OCI-LY7 (cell line): ENCODE measurements around the gene CDH22. TPM values are rescaled to one million over a fixed set of nuclear protein-coding genes. Genes with fewer than 3 reads are reported as not detected.

ENCODE experiments used
- BruUV-seq: library from RNA; stranded (reverse); fragments of 400-500 nt; replicated peaks from 2 replicates; lab custom pipeline; 2021; lab: Mats Ljungman, UMichigan
- CTCF ChIA-PET: fragments of 300-600 bp; sonication (Branson Sonifier 250); formaldehyde crosslinking; loops from one replicate; lab custom pipeline; 2022; ENCODE audit warnings: antibody characterized with exemption; ENCODE audit not compliant: unreplicated experiment; lab: Charles Lee
- POLR2A ChIA-PET: fragments of 300-600 bp; sonication (Branson Sonifier 250); formaldehyde crosslinking; loops from one replicate; lab custom pipeline; 2022; ENCODE audit warnings: antibody characterized with exemption; lab: Charles Lee
- DNase-seq: peaks from one replicate; pipeline ENCODE4 v3.0.0-alpha.2; 2015; ENCODE audit warnings: low spot score
- H2AFZ ChIP-seq: fragments of 200-600 bp; sonication (generic), shearing (Covaris generic); 2 replicates; pipeline ENCODE4 v1.6.1; 2014; ENCODE audit warnings: mild to moderate bottlenecking, antibody characterized with exemption, low read length, moderate library complexity
- H3K27ac ChIP-seq: fragments of 200-600 bp; sonication (generic); 2 replicates; pipeline ENCODE4 v1.5.1; 2014; ENCODE audit warnings: mixed run types, low read depth, mild to moderate bottlenecking, moderate library complexity, low read length, inconsistent platforms; ENCODE audit not compliant: poor library complexity, severe bottlenecking
- H3K36me3 ChIP-seq: fragments of 200-600 bp; sonication (generic); 2 replicates; pipeline ENCODE4 v1.6.1; 2014; ENCODE audit warnings: mild to moderate bottlenecking, antibody characterized with exemption, low read length, moderate library complexity, mixed read lengths; ENCODE audit not compliant: insufficient read depth
- H3K4me1 ChIP-seq: fragments of 200-600 bp; sonication (generic); 2 replicates; pipeline ENCODE4 v1.5.1; 2014; ENCODE audit warnings: mild to moderate bottlenecking, low read length; ENCODE audit not compliant: insufficient read depth, poor library complexity, severe bottlenecking
- H3K4me2 ChIP-seq: fragments of 200-600 bp; sonication (generic); 2 replicates; pipeline ENCODE4 v1.6.1; 2014; ENCODE audit warnings: mild to moderate bottlenecking, low read length
- H3K4me3 ChIP-seq: fragments of 200-600 bp; sonication (generic); 2 replicates; pipeline ENCODE4 v1.5.1; 2014; ENCODE audit warnings: mild to moderate bottlenecking, low read depth, low read length; ENCODE audit not compliant: poor library complexity, severe bottlenecking
- H3K79me2 ChIP-seq: fragments of 200-600 bp; sonication (generic); 2 replicates; pipeline ENCODE4 v1.6.1; 2016; ENCODE audit warnings: low read depth, mild to moderate bottlenecking, low read length, moderate library complexity, mixed read lengths; ENCODE audit not compliant: insufficient read depth
- H3K9me2 ChIP-seq: fragments of 200-600 bp; sonication (generic); 2 replicates; pipeline ENCODE4 v1.6.1; 2016; ENCODE audit warnings: mild to moderate bottlenecking, low read length, mixed read lengths; ENCODE audit not compliant: insufficient read depth
- H3K9me3 ChIP-seq: fragments of 200-600 bp; sonication (generic); 2 replicates; pipeline ENCODE4 v1.6.1; 2014; ENCODE audit warnings: mild to moderate bottlenecking, mixed run types, low read length, mixed read lengths
- H4K20me1 ChIP-seq: fragments of 200-600 bp; sonication (generic); 2 replicates; pipeline ENCODE4 v1.6.1; 2014; ENCODE audit warnings: mild to moderate bottlenecking, antibody characterized with exemption, low read length, moderate library complexity, mixed read lengths; ENCODE audit not compliant: insufficient read depth
- EZH2phosphoT487 ChIP-seq: fragments of 200-600 bp; sonication (generic); IDR thresholded peaks from 2 replicates; pipeline ENCODE4 v1.6.1; 2018; ENCODE audit warnings: low read depth, borderline replicate concordance, mild to moderate bottlenecking, mixed run types, antibody characterized with exemption, low read length, moderate library complexity, mixed read lengths
- intact Hi-C: fragments of 100-400 bp; cut with micrococcal nuclease; formaldehyde crosslinking; loops from one replicate; pipeline ENCODE4 v1.10.0; 2022; ENCODE audit not compliant: unreplicated experiment
- total RNA-seq, 2 experiments: library from RNA; depleted of rRNA in 1 of 2; stranded (reverse); fragments of >200 nt in 1 of 2; shearing (Covaris generic) in 1 of 2; gene quantifications; 2 replicates each; pipeline ENCODE4 v1.2.3, GENCODE V29; 2014 to 2022
- TF ChIP-seq, protein P1 (sequence below): fragments of 200-600 bp; sonication (generic); conservative IDR thresholded peaks from 2 replicates; pipeline ENCODE4 v1.5.1; 2014; ENCODE audit warnings: mild to moderate bottlenecking, antibody characterized with exemption, low read length, moderate library complexity, mixed read lengths

CDH22 gene
- total RNA-seq, 2 experiments from 2014 or later, result not detected

DNA sequence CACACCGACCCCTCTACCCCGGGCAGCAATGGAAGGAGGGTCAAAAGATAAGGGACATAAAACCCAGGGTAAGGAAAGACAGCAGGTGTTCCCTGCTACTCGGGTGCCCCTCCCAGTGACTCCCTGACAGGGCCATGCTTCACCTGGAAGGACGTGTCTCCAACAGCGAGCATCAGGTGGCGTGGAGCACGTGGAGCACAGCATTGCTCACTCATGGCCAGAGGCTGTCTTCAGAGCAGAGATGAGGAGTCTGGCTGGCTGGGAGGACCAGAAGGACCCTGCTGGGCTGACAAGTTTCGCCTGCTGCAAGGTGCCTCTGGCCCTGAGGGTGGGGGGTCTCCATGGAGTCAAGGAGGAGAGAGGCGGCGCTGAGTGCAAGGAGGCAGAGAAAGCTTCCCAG, 15.3 kb upstream of the CDH22 start:
- H3K9me3 ChIP-seq, result no peaks in the 10 kb centered on the region
- POLR2A ChIA-PET, result no interaction called here
- H4K20me1 ChIP-seq, result no peaks in the 10 kb centered on the region
- TF ChIP-seq, protein P1, sequence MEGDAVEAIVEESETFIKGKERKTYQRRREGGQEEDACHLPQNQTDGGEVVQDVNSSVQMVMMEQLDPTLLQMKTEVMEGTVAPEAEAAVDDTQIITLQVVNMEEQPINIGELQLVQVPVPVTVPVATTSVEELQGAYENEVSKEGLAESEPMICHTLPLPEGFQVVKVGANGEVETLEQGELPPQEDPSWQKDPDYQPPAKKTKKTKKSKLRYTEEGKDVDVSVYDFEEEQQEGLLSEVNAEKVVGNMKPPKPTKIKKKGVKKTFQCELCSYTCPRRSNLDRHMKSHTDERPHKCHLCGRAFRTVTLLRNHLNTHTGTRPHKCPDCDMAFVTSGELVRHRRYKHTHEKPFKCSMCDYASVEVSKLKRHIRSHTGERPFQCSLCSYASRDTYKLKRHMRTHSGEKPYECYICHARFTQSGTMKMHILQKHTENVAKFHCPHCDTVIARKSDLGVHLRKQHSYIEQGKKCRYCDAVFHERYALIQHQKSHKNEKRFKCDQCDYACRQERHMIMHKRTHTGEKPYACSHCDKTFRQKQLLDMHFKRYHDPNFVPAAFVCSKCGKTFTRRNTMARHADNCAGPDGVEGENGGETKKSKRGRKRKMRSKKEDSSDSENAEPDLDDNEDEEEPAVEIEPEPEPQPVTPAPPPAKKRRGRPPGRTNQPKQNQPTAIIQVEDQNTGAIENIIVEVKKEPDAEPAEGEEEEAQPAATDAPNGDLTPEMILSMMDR, result no peak
- no peak for TF ChIP-seq EZH2phosphoT487
- no peak overlapping the region for H3K4me2 ChIP-seq
- CTCF ChIA-PET, result no interaction called here
- H2AFZ ChIP-seq, result no peak overlapping the region
- BruUV-seq, result no TSS peak
- H3K4me3 ChIP-seq, result no peak overlapping the region
- no peak overlapping the region for H3K27ac ChIP-seq
- intact Hi-C loops, result no loop called here
- H3K9me2 ChIP-seq, result no peaks in the 10 kb centered on the region
- H3K4me1 ChIP-seq, result no peaks in the 10 kb centered on the region
- H3K79me2 ChIP-seq, result no peaks in the 10 kb centered on the region
- DNase-seq, result no peak
- no peaks in the 10 kb centered on the region for H3K36me3 ChIP-seq

DNA sequence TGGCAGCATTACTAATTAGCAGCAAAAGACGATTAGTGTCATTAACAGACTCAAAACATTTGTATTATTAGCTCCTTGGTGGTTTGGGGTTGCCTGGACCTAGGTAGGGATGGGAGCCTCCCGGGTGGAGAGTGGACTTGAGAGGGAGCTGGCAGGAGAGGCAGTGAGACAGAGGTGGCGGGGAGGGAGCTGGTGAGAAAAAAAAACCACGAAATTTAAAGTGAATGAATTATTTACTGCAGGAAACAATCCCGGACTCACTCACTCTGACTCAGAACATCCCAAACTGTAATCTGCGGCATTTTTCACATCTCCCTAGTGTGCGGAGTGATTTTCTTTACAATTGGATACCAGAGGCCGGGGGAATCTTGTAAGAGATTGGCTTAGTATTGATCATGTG, 14.3 kb upstream of the CDH22 start:
- no peak overlapping the region for H3K4me3 ChIP-seq
- CTCF ChIA-PET, result no interaction called here
- no peak for DNase-seq
- H3K27ac ChIP-seq, result no peak overlapping the region
- BruUV-seq, result no TSS peak
- H3K4me1 ChIP-seq, result no peaks in the 10 kb centered on the region
- H3K4me2 ChIP-seq, result no peak overlapping the region
- H4K20me1 ChIP-seq, result no peaks in the 10 kb centered on the region
- POLR2A ChIA-PET, result no interaction called here
- no peak overlapping the region for H2AFZ ChIP-seq
- no peaks in the 10 kb centered on the region for H3K9me3 ChIP-seq
- H3K36me3 ChIP-seq, result no peaks in the 10 kb centered on the region
- TF ChIP-seq, protein P1, result no peak
- no peak for TF ChIP-seq EZH2phosphoT487
- no peaks in the 10 kb centered on the region for H3K79me2 ChIP-seq
- intact Hi-C loops, result no loop called here
- no peaks in the 10 kb centered on the region for H3K9me2 ChIP-seq

DNA sequence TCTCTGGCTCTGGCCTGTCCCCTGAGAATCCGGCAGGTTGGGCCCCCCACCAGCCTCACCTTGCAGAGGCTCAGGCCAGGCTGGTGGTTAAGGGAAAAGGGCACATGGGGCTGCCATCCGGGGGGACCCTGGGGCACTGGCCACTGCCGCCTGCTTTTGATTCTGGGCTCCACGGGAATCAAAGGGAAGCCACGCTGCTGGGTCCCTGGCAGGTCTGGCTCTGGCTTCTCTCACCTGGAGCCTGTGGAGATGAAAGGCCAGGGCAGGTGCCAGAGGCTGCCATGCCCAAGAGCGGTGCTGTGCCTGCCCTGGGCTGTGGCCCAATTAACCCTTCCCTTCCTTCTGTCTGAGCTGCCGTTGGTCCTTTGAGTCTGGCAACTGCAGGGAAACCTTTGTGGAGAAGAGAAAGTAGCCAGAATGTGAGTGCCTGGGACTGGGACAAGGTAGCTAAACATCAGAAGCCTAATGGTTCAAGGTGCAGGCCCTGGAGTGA, 9.4 kb upstream of the CDH22 start:
- H3K79me2 ChIP-seq, result no peaks in the 10 kb centered on the region
- no peak overlapping the region for H2AFZ ChIP-seq
- H3K9me2 ChIP-seq, result no peaks in the 10 kb centered on the region
- intact Hi-C loops, result no loop called here
- ChIA-PET CTCF (no interaction called here), POLR2A (no interaction called here)
- no peak overlapping the region for H3K4me2 ChIP-seq
- no peak overlapping the region for H3K4me3 ChIP-seq
- H3K4me1 ChIP-seq, result no peaks in the 10 kb centered on the region
- BruUV-seq, result no TSS peak
- H3K9me3 ChIP-seq, result no peaks in the 10 kb centered on the region
- DNase-seq, result no peak
- H3K36me3 ChIP-seq, result no peaks in the 10 kb centered on the region
- TF ChIP-seq EZH2phosphoT487, result no peak
- TF ChIP-seq, protein P1, result no peak
- H4K20me1 ChIP-seq, result no peaks in the 10 kb centered on the region
- H3K27ac ChIP-seq, result no peak overlapping the region
